H1 (cell line): ENCODE measurements around the gene TLR7. TPM values are rescaled to one million over a fixed set of nuclear protein-coding genes. Genes with fewer than 3 reads are reported as not detected.

Experiments used
- CTCF ChIA-PET: fragments of 300-600 bp; sonication (Branson Sonifier 250); formaldehyde crosslinking; loops from one replicate; lab custom pipeline; 2021; ENCODE audit not compliant: partially characterized antibody; lab: Charles Lee
- POLR2A ChIA-PET: fragments of 300-600 bp; sonication (Branson Sonifier 250); formaldehyde crosslinking; loops from one replicate; lab custom pipeline; 2021; ENCODE audit warnings: inconsistent platforms; ENCODE audit not compliant: partially characterized antibody; lab: Charles Lee
- DNase-seq, 2 experiments: peaks; one replicate each; pipeline versions ENCODE4 v3.0.0 to v3.0.0-alpha.2; 2010 to 2022; ENCODE audit warnings: low spot score in 2 of 2, low read depth in 1 of 2, mixed read lengths in 1 of 2
- FAIRE-seq: peaks from 2 replicates; lab custom pipeline; 2011; peaks lifted over from hg19 to GRCh38; lab: Jason Lieb, UNC
- H2AFZ ChIP-seq: 2 replicates; pipeline ENCODE4 v1.8.1; 2012; ENCODE audit warnings: low read length, inconsistent platforms
- H2AK5ac ChIP-seq: 2 replicates; pipeline ENCODE4 v1.6.1; 2013; ENCODE audit warnings: low read depth, low read length
- H2BK120ac ChIP-seq: replicated peaks from 2 replicates; pipeline ENCODE3; 2013; ENCODE audit warnings: low read depth, low read length, inconsistent platforms
- H2BK12ac ChIP-seq: 2 replicates; pipeline ENCODE4 v1.6.1; 2013; ENCODE audit warnings: low read depth, low read length
- H2BK15ac ChIP-seq: 2 replicates; pipeline ENCODE4 v1.6.1; 2013; ENCODE audit warnings: low read length
- H2BK20ac ChIP-seq: 2 replicates; pipeline ENCODE4 v1.6.1; 2013; ENCODE audit warnings: low read length
- H2BK5ac ChIP-seq: 2 replicates; pipeline ENCODE4 v1.6.1; 2013; ENCODE audit warnings: low read depth, low read length
- H3K14ac ChIP-seq: 2 replicates; pipeline ENCODE4 v1.6.1; 2013; ENCODE audit warnings: inconsistent platforms; ENCODE audit not compliant: insufficient read length
- H3K18ac ChIP-seq: 2 replicates; pipeline ENCODE4 v1.6.1; 2013; ENCODE audit warnings: low read length; ENCODE audit errors: extremely low read depth
- H3K23ac ChIP-seq: 2 replicates; pipeline ENCODE4 v1.6.1; 2013; ENCODE audit warnings: inconsistent platforms; ENCODE audit not compliant: insufficient read length
- H3K23me2 ChIP-seq: 2 replicates; pipeline ENCODE4 v1.6.1; 2013; ENCODE audit warnings: low read depth, low read length
- H3K27ac ChIP-seq: 2 replicates; pipeline ENCODE4 v1.6.1; 2011; ENCODE audit warnings: low read depth, low read length, inconsistent platforms
- H3K27me3 ChIP-seq, 4 experiments: replicated peaks in 1 of 4; 1 replicate in 1 of 4; 2 replicates in 3 of 4; pipeline versions ENCODE4 v1.6.1 to v1.8.1; 2011 to 2013; ENCODE audit warnings: low read length in 3 of 4, mild to moderate bottlenecking in 3 of 4, inconsistent platforms in 2 of 4, mixed read lengths in 2 of 4, moderate library complexity in 1 of 4; ENCODE audit not compliant: control insufficient read depth in 3 of 4, insufficient read depth in 3 of 4; ENCODE audit errors: extremely low read depth in 1 of 4
- H3K36me3 ChIP-seq, 4 experiments: 2 replicates each; pipeline versions ENCODE4 v1.6.1 to v1.8.1; 2011 to 2013; ENCODE audit warnings: mild to moderate bottlenecking in 4 of 4, low read length in 3 of 4, moderate library complexity in 2 of 4, control low read depth in 1 of 4, inconsistent platforms in 1 of 4; ENCODE audit not compliant: insufficient read depth in 4 of 4, control insufficient read depth in 2 of 4
- H3K4ac ChIP-seq: replicated peaks from 2 replicates; pipeline ENCODE3; 2013; ENCODE audit warnings: low read length, low read depth, mixed read lengths, inconsistent platforms; ENCODE audit not compliant: insufficient read length
- H3K4me1 ChIP-seq, 4 experiments: replicated peaks in 1 of 4; 1 replicate in 1 of 4; 2 replicates in 3 of 4; pipeline versions ENCODE4 v1.6.1 to v1.8.1; 2011 to 2013; ENCODE audit warnings: low read length in 3 of 4, inconsistent platforms in 2 of 4, mixed read lengths in 1 of 4; ENCODE audit not compliant: insufficient read depth in 4 of 4, control insufficient read depth in 3 of 4
- H3K4me2 ChIP-seq, 2 experiments: 2 replicates each; pipeline versions ENCODE4 v1.6.1 to v1.8.1; 2011 to 2013; ENCODE audit warnings: low read depth in 2 of 2, low read length in 2 of 2, control low read depth in 1 of 2, inconsistent platforms in 1 of 2, mild to moderate bottlenecking in 1 of 2; ENCODE audit not compliant: insufficient read depth in 1 of 2
- H3K4me3 ChIP-seq, 4 experiments: fragments of 200-600, 300-600 bp in 1 of 4; sonication (generic), shearing (Covaris generic), sonication (Bioruptor Twin) in 1 of 4; 2 replicates each; pipeline versions ENCODE4 v1.5.1 to v1.8.1; 2011 to 2016; ENCODE audit warnings: low read length in 4 of 4, low read depth in 3 of 4, control low read depth in 2 of 4, inconsistent platforms in 2 of 4, mild to moderate bottlenecking in 2 of 4, mixed read lengths in 1 of 4, moderate library complexity in 1 of 4; ENCODE audit not compliant: insufficient read depth in 2 of 4; ENCODE audit errors: extremely low read depth in 1 of 4
- H3K56ac ChIP-seq: replicated peaks from 2 replicates; pipeline ENCODE3; 2013; ENCODE audit warnings: low read depth, mild to moderate bottlenecking, mixed read lengths, low read length, inconsistent platforms; ENCODE audit not compliant: insufficient read length
- H3K79me1 ChIP-seq: 2 replicates; pipeline ENCODE4 v1.6.1; 2013; ENCODE audit warnings: low read depth, low read length, control low read depth
- H3K79me2 ChIP-seq, 2 experiments: 2 replicates each; pipeline versions ENCODE4 v1.6.1 to v1.8.1; 2012 to 2013; ENCODE audit warnings: low read length in 2 of 2, mild to moderate bottlenecking in 2 of 2, inconsistent platforms in 1 of 2; ENCODE audit not compliant: insufficient read depth in 2 of 2, control insufficient read depth in 1 of 2
- H3K9ac ChIP-seq, 4 experiments: replicated peaks in 1 of 4; 1 replicate in 1 of 4; 2 replicates in 3 of 4; pipeline versions ENCODE4 v1.6.1 to v1.8.1; 2011 to 2013; ENCODE audit warnings: low read depth in 3 of 4, low read length in 3 of 4, control low read depth in 2 of 4, mild to moderate bottlenecking in 2 of 4, moderate library complexity in 2 of 4, inconsistent platforms in 1 of 4; ENCODE audit errors: extremely low read depth in 1 of 4
- H3K9me3 ChIP-seq, 2 experiments: 2 replicates each; pipeline versions ENCODE4 v1.6.1 to v1.8.1; 2012 to 2013; ENCODE audit warnings: mild to moderate bottlenecking in 2 of 2, moderate library complexity in 2 of 2, control low read depth in 1 of 2, inconsistent platforms in 1 of 2, low read depth in 1 of 2, low read length in 1 of 2, mixed read lengths in 1 of 2; ENCODE audit not compliant: insufficient read depth in 2 of 2
- H4K20me1 ChIP-seq, 2 experiments: replicated peaks in 1 of 2; 2 replicates each; pipeline versions ENCODE3 to v1.8.1; 2011 to 2013; ENCODE audit warnings: inconsistent platforms in 2 of 2, low read length in 2 of 2, mild to moderate bottlenecking in 1 of 2; ENCODE audit not compliant: insufficient read depth in 2 of 2, control insufficient read depth in 1 of 2
- H4K5ac ChIP-seq: 2 replicates; pipeline ENCODE4 v1.6.1; 2013; ENCODE audit warnings: low read length, low read depth, mixed read lengths, inconsistent platforms; ENCODE audit not compliant: insufficient read length
- H4K8ac ChIP-seq: 2 replicates; pipeline ENCODE4 v1.8.0; 2013; ENCODE audit warnings: mild to moderate bottlenecking, moderate library complexity, low read length, inconsistent platforms; ENCODE audit not compliant: insufficient read depth; ENCODE audit errors: extremely low read depth
- H4K91ac ChIP-seq: replicated peaks from 2 replicates; pipeline ENCODE3; 2013; ENCODE audit warnings: low read length, mixed read lengths, inconsistent platforms; ENCODE audit not compliant: insufficient read length
- BACH1 ChIP-seq: IDR thresholded peaks from 2 replicates; pipeline ENCODE4 v1.6.1; 2012; ENCODE audit warnings: low read length, improper control_type of control experiment
- EP300 ChIP-seq, 2 experiments: IDR thresholded peaks; 1 replicate in 1 of 2; 2 replicates in 1 of 2; pipeline ENCODE4 v1.6.1; 2011 to 2012; ENCODE audit warnings: low read depth in 2 of 2, low read length in 2 of 2, mild to moderate bottlenecking in 2 of 2, borderline replicate concordance in 1 of 2, inconsistent platforms in 1 of 2, moderate library complexity in 1 of 2
- FOSL1 ChIP-seq: IDR thresholded peaks from 2 replicates; pipeline ENCODE4 v1.6.1; 2011; ENCODE audit warnings: mild to moderate bottlenecking, low read depth, low read length, moderate library complexity; ENCODE audit not compliant: insufficient read depth
- JUN ChIP-seq: IDR thresholded peaks from 2 replicates; pipeline ENCODE4 v1.6.1; 2011; ENCODE audit warnings: low read depth, mild to moderate bottlenecking, improper control_type of control experiment, low read length
- MAFK ChIP-seq: IDR thresholded peaks from 2 replicates; pipeline ENCODE4 v1.6.1; 2012; ENCODE audit warnings: low read depth, mild to moderate bottlenecking, improper control_type of control experiment, low read length
- POLR2AphosphoS5 ChIP-seq: IDR thresholded peaks from 2 replicates; pipeline ENCODE4 v1.6.1; 2011; ENCODE audit warnings: low read depth, low read length
- SAP30 ChIP-seq: fragments of 300-600 bp; sonication (generic); IDR thresholded peaks from 2 replicates; pipeline ENCODE4 v1.7.1; 2012; ENCODE audit warnings: low read length, moderate library complexity, mild to moderate bottlenecking, inconsistent platforms; ENCODE audit not compliant: insufficient read depth, insufficient replicate concordance
- TEAD4 ChIP-seq: IDR thresholded peaks from 2 replicates; pipeline ENCODE4 v1.6.1; 2012; ENCODE audit warnings: low read depth, low read length, inconsistent platforms, mixed read lengths
- USF2 ChIP-seq: IDR thresholded peaks from 2 replicates; pipeline ENCODE4 v1.6.1; 2011; ENCODE audit warnings: low read length, improper control_type of control experiment
- whole genome bisulfite sequencing, 2 experiments: shearing (Covaris generic) in 1 of 2; methylation state at CpG; one replicate each; pipeline versions ENCODE4 v1.1.6 to v1.1.7; 2013 to 2015; ENCODE audit warnings: low lambda C conversion rate in 2 of 2, mixed read lengths in 2 of 2, inconsistent platforms in 1 of 2, low coverage in 1 of 2, missing lambda C conversion rate in 1 of 2; ENCODE audit not compliant: insufficient replicate concordance in 2 of 2, insufficient coverage in 1 of 2, insufficient read length in 1 of 2; ENCODE audit errors: extremely low coverage in 1 of 2, missing lambda C conversion rate in 1 of 2; 5-methylcytosine and 5-hydroxymethylcytosine counted together
- polyA plus RNA-seq, 7 experiments: library from polyadenylated mRNA; depleted of rRNA in 3 of 7; stranded (reverse) in 5 of 7; unstranded in 2 of 7; fragments of >200 nt in 5 of 7; fragments of 200-250 nt in 2 of 7; gene quantifications; 1 replicate in 5 of 7; 2 replicates in 1 of 7; 4 replicates in 1 of 7; pipeline versions ENCODE4 v1.2.1 to v1.2.3, GENCODE V29; 2011 to 2013; ENCODE audit warnings: missing spikeins in 2 of 7, mixed read lengths in 2 of 7
- total RNA-seq: library from RNA; stranded (reverse); fragmentation: NEBNext Ultra II Directional; extraction: Animal tissue kit (Norgen Biotek cat#: 25700); gene quantifications from 2 replicates; pipeline ENCODE4 v1.2.1, GENCODE V29; 2021
- TF ChIP-seq, protein P1 (sequence below), 3 experiments: IDR thresholded peaks; 1 replicate in 2 of 3; 2 replicates in 1 of 3; pipeline versions ENCODE4 v1.5.1 to v1.6.1; 2011; ENCODE audit warnings: low read length in 3 of 3, mild to moderate bottlenecking in 3 of 3, inconsistent platforms in 2 of 3, low read depth in 1 of 3, moderate library complexity in 1 of 3; ENCODE audit not compliant: insufficient read depth in 1 of 3; ENCODE audit errors: control extremely low read depth in 1 of 3

TLR7 gene
- total and polyA plus RNA-seq, 2 of the 8 experiments (the other 6 are each of a cell fraction or from before 2014, with no cell fraction given) = 0.02 TPM; not detected in 1

GRCh38 chrX:12898073-12898472 is 31.2 kb downstream of the TLR7 start:
- ChIA-PET POLR2A (no interaction called here), CTCF (interaction anchor here (0.6 to 2.2 kb wide), 3 partner anchors 84 to 653 kb away, joined by 3 to 11 read pairs (median 3); no protein-coding TSS in a partner anchor)
- Histone ChIP-seq H4K8ac (no peak overlapping the region; the same call in 1 of the 2 replicates), H3K4me1 (peaks cover 0 to 2% (median 0%) of the 10 kb centered on the region in 4 experiments; a peak in 3 of 7 replicates), H4K91ac (no peak overlapping the region), H3K4me2 (no peak overlapping the region), H3K79me2 (no peaks in the 10 kb centered on the region), H3K23ac (no peak overlapping the region), H3K27ac (no peak overlapping the region), H2AK5ac (no peak overlapping the region), H3K23me2 (no peaks in the 10 kb centered on the region), H2BK15ac (no peak overlapping the region), H2BK20ac (no peak overlapping the region), H3K9ac (no peak overlapping the region), H3K27me3 (no peaks in the 10 kb centered on the region), H3K36me3 (no peaks in the 10 kb centered on the region), H4K5ac (no peak overlapping the region), H3K4ac (no peak overlapping the region), H3K9me3 (peaks cover 0 to 3% of the 10 kb centered on the region in 2 experiments; a peak in 1 of 4 replicates), H3K18ac (no peak overlapping the region), H4K20me1 (no peaks in the 10 kb centered on the region), H2BK5ac (no peak overlapping the region), H3K4me3 (no peak overlapping the region), H3K79me1 (no peaks in the 10 kb centered on the region), H2BK12ac (no peak overlapping the region), H2BK120ac (no peak overlapping the region), H3K14ac (no peak overlapping the region), H3K56ac (no peak overlapping the region), H2AFZ (no peak overlapping the region)
- FAIRE-seq (no peak), DNase-seq (no peak)
- 88% methylated on average over 5 of the region's 5 CpGs; no CpG with 5 or more reads in 1 of the 2 experiments for WGBS, 2 experiments
- TF ChIP-seq, protein P1, sequence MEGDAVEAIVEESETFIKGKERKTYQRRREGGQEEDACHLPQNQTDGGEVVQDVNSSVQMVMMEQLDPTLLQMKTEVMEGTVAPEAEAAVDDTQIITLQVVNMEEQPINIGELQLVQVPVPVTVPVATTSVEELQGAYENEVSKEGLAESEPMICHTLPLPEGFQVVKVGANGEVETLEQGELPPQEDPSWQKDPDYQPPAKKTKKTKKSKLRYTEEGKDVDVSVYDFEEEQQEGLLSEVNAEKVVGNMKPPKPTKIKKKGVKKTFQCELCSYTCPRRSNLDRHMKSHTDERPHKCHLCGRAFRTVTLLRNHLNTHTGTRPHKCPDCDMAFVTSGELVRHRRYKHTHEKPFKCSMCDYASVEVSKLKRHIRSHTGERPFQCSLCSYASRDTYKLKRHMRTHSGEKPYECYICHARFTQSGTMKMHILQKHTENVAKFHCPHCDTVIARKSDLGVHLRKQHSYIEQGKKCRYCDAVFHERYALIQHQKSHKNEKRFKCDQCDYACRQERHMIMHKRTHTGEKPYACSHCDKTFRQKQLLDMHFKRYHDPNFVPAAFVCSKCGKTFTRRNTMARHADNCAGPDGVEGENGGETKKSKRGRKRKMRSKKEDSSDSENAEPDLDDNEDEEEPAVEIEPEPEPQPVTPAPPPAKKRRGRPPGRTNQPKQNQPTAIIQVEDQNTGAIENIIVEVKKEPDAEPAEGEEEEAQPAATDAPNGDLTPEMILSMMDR (IDR thresholded peaks at IDR 0.05; ENCODE audit: control extremely low read depth in 1 of 3, insufficient read depth in 1 of 3, low read depth in 1 of 3, low read length in 3 of 3) = no peak
- TF ChIP-seq SAP30 (no peak), BACH1 (no peak), POLR2AphosphoS5 (no peak), TEAD4 (no peak), USF2 (no peak), MAFK (no peak), EP300 (IDR thresholded peaks at IDR 0.05; ENCODE audit: borderline replicate concordance in 1 of 2, low read depth in 2 of 2, low read length in 2 of 2) (no peak), FOSL1 (no peak), JUN (no peak)
